ENCODE results near the gene SSBP1.

DNA sequence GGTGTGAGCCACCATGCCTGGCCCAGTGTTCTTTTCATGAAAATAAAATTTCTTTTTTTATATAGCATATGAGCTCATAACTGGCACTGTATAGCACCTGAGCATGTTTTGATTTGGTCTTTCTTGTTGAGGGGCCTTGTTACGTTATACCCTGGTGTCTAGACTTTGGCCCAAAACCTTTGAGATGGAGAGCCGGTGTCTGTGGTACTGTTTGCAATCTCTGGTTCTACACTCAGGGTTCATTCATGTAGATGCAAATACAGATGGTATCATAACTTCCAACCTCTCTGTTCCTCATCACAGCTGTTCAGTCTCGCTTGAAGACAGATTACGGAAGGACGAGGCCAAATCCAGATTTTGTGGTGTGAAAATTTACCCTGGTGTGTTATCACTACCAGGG, 51.8 kb downstream of the SSBP1 start, which contains the start of gene TAS2R5:
- TF ChIP-seq EZH2phosphoT487 (IDR thresholded peaks at IDR 0.05; ENCODE audit: insufficient read depth, low read depth) = no peak
- TF ChIP-seq EZH2 (IDR thresholded peaks at IDR 0.05; ENCODE audit: insufficient read depth, poor library complexity, severe bottlenecking) = no peak

Measured in GM23248 (cell line).